ENCODE data around the gene CALCOCO1. TPM values are rescaled to one million over a fixed set of nuclear protein-coding genes. Genes with fewer than 3 reads are reported as not detected.

CALCOCO1 gene
- total and polyA plus RNA-seq, 4 donors, result 65.5 to 223 (median 75.9) TPM

DNA sequence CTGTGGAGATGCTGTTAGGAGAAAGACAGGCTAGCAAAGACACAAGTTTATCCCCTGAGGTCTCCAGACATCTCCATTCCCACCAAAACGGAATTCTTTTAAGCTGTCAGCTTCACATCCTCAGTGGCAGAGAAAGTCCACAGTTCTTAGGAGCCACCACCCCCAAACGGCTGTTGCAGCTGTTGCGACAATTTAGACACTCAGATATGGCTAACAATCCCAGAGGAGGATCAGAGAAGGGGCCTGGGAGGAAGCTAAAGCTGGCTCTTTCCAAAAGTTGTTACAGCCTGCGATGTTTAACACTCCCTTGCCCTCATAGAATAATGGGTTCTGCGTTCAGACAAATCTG lies 49.5 kb downstream of the CALCOCO1 start:
- H3K9ac ChIP-seq (ENCODE audit: insufficient read depth in 1 of 2, low read length in 2 of 2), result peak overlapping the region; percentile 26 to 95
- peak; percentile 41 to 75 (median 74) for DNase-seq
- 75 to 77% methylated on average over 5 of the region's 5 CpGs for WGBS, 2 donors

DNA sequence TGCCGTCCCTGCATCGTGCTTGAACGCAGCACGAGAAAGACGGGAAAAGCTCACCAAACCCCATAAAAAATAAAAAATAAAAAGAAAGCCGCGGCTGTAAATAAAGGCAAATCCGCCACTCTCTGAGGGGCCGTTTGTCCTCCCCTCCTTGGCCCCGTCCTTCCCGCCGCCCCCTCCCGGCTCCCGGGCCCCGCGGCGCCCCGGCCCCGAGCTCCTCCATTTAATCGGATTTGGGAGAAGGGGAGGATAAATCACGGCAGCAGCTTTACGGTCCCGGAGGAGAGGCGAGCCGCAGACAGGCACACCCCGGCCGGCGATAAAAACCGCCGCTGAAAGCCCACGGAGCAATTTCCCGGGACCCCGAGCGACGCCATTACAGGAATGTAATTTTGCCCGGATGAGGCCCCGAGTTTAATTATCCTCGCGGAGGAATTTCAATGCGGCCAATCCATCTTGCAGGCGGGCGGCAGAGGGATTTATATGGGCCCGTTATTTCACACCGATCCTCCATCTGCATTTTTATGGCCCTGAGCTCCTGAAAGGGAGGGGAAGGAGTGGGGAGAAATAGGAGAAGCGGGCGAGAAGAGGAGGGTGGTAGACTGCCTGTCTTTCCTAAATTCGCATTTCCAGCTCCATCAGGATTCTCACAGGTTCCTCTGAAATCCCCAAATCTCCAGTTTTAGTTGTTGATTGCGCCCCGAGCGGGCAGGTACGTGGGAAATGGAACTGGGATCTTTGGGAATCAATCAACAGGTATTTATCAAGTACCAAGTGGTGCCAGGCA lies 50.0 kb downstream of the CALCOCO1 start:
- peak overlapping the region; percentile 26 to 95 for H3K9ac ChIP-seq (ENCODE audit: insufficient read depth in 1 of 2, low read length in 2 of 2)
- DNase-seq (peak; percentile 61 to 72 (median 70)), ATAC-seq (ENCODE audit: insufficient read depth, low FRiP score) (no peak)
- whole genome bisulfite sequencing, 2 donors, result 8 to 14% methylated on average over 49 to 51 of the region's 51 CpGs
- peak overlapping the region; percentile 86 to 97 for H3K27ac ChIP-seq (ENCODE audit: low read depth in 1 of 2, low read length in 1 of 2)
- H3K4me1 ChIP-seq (ENCODE audit: control insufficient read depth in 5 of 5, insufficient read depth in 5 of 5, low read length in 5 of 5), result peaks cover 5 to 32% (median 6%) of the 10 kb centered on the region in 5 donors
- no peaks in the 10 kb centered on the region for H3K9me3 ChIP-seq (ENCODE audit: control insufficient read depth in 4 of 4, insufficient read depth in 3 of 4, low read length in 3 of 4)
- H3K27me3 ChIP-seq (ENCODE audit: control insufficient read depth in 3 of 3, insufficient read depth in 3 of 3, low read length in 2 of 3), result no peaks in the 10 kb centered on the region
- H3K36me3 ChIP-seq (ENCODE audit: control insufficient read depth in 4 of 4, insufficient read depth in 4 of 4, low read length in 4 of 4), result peaks cover 0 to 15% (median 9%) of the 10 kb centered on the region in 4 donors
- H3K4me3 ChIP-seq, result no peak overlapping the region
- TF ChIP-seq, protein P1, sequence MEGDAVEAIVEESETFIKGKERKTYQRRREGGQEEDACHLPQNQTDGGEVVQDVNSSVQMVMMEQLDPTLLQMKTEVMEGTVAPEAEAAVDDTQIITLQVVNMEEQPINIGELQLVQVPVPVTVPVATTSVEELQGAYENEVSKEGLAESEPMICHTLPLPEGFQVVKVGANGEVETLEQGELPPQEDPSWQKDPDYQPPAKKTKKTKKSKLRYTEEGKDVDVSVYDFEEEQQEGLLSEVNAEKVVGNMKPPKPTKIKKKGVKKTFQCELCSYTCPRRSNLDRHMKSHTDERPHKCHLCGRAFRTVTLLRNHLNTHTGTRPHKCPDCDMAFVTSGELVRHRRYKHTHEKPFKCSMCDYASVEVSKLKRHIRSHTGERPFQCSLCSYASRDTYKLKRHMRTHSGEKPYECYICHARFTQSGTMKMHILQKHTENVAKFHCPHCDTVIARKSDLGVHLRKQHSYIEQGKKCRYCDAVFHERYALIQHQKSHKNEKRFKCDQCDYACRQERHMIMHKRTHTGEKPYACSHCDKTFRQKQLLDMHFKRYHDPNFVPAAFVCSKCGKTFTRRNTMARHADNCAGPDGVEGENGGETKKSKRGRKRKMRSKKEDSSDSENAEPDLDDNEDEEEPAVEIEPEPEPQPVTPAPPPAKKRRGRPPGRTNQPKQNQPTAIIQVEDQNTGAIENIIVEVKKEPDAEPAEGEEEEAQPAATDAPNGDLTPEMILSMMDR (IDR thresholded peaks at IDR 0.05; ENCODE audit: control extremely low read depth, extremely low read depth), result no peak

More for the DNA sequence above, 49.5 kb downstream of the CALCOCO1 start:
- Histone ChIP-seq H3K4me1 (ENCODE audit: control insufficient read depth in 5 of 5, insufficient read depth in 5 of 5, low read length in 5 of 5) (peaks cover 5 to 32% (median 6%) of the 10 kb centered on the region in 5 donors), H3K9me3 (ENCODE audit: control insufficient read depth in 4 of 4, insufficient read depth in 3 of 4, low read length in 3 of 4) (no peaks in the 10 kb centered on the region), H3K4me3 (no peak overlapping the region), H3K27ac (ENCODE audit: low read depth in 1 of 2, low read length in 1 of 2) (peak overlapping the region; percentile 86 to 97), H3K27me3 (ENCODE audit: control insufficient read depth in 3 of 3, insufficient read depth in 3 of 3, low read length in 2 of 3) (no peaks in the 10 kb centered on the region), H3K36me3 (ENCODE audit: control insufficient read depth in 4 of 4, insufficient read depth in 4 of 4, low read length in 4 of 4) (peaks cover 0 to 10% (median 5%) of the 10 kb centered on the region in 4 donors)
- TF ChIP-seq, protein P1 (IDR thresholded peaks at IDR 0.05; ENCODE audit: control extremely low read depth, extremely low read depth), result no peak
- no peak for ATAC-seq (ENCODE audit: insufficient read depth, low FRiP score)

DNA sequence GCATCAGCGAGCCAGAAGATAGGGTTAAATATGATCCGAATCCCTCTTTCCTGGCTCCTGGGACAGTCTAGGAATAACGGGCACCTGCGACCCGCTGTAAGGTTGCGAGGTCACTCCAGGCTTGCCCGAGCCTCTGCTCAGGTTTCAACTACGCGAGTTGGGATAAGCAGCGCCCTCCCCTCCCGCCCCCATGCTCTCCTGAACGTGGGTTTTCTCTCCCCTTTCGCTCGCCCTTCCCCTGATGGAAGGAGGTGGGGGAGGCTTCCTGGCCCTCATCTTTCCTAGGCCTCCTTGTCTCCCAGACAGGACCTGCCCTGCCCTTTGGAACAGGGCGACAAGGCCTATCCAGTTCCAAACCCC lies 50.6 kb downstream of the CALCOCO1 start:
- peak overlapping the region in 1 of 2 donors; percentile 95 for H3K9ac ChIP-seq (ENCODE audit: insufficient read depth in 1 of 2, low read length in 2 of 2)
- WGBS, 2 donors, result 4 to 5% methylated on average over 15 of the region's 15 CpGs
- TF ChIP-seq, protein P1 (IDR thresholded peaks at IDR 0.05; ENCODE audit: control extremely low read depth, extremely low read depth), result no peak
- no peaks in the 10 kb centered on the region for H3K9me3 ChIP-seq (ENCODE audit: control insufficient read depth in 4 of 4, insufficient read depth in 3 of 4, low read length in 3 of 4)
- peak in 2 of 3 donors; percentile 69 to 72 for DNase-seq
- peak overlapping the region; percentile 86 to 97 for H3K27ac ChIP-seq (ENCODE audit: low read depth in 1 of 2, low read length in 1 of 2)
- peaks cover 5 to 32% (median 6%) of the 10 kb centered on the region in 5 donors for H3K4me1 ChIP-seq (ENCODE audit: control insufficient read depth in 5 of 5, insufficient read depth in 5 of 5, low read length in 5 of 5)
- peak; percentile 2 for ATAC-seq (ENCODE audit: insufficient read depth, low FRiP score)
- H3K27me3 ChIP-seq (ENCODE audit: control insufficient read depth in 3 of 3, insufficient read depth in 3 of 3, low read length in 2 of 3), result no peaks in the 10 kb centered on the region
- H3K36me3 ChIP-seq (ENCODE audit: control insufficient read depth in 4 of 4, insufficient read depth in 4 of 4, low read length in 4 of 4), result peaks cover 2 to 19% (median 12%) of the 10 kb centered on the region in 4 donors
- no peak overlapping the region for H3K4me3 ChIP-seq
